GM23338 (cell line): ENCODE results near the gene PPTC7. TPM values are rescaled to one million over a fixed set of nuclear protein-coding genes. Genes with fewer than 3 reads are reported as not detected.

Experiments used
- CREB1 ChIP-seq: fragments of 250-450 bp; sonication (Bioruptor Pico); IDR thresholded peaks from 2 replicates; pipeline ENCODE4 v1.5.0; 2020; ENCODE audit warnings: low read depth, mild to moderate bottlenecking, moderate library complexity
- CTCF ChIP-seq, 2 experiments: fragments of 200-600 bp in 1 of 2; sonication (generic) in 1 of 2; conservative IDR thresholded peaks; 2 replicates each; pipeline versions ENCODE4 v1.5.1 to v1.6.1; 2016 to 2017; ENCODE audit warnings: antibody characterized with exemption in 2 of 2, low read depth in 2 of 2, mild to moderate bottlenecking in 2 of 2, moderate library complexity in 1 of 2
- ETS1 ChIP-seq: IDR thresholded peaks from 2 replicates; pipeline ENCODE4 v1.6.1; 2016; ENCODE audit warnings: antibody characterized with exemption
- EZH2phosphoT487 ChIP-seq: fragments of 200-600 bp; sonication (generic); IDR thresholded peaks from one replicate; pipeline ENCODE4 v1.8.1; 2018; ENCODE audit warnings: antibody characterized with exemption; ENCODE audit not compliant: unreplicated experiment
- JUNB ChIP-seq: IDR thresholded peaks from one replicate; pipeline ENCODE4 v1.6.1; 2016; ENCODE audit warnings: antibody characterized with exemption; ENCODE audit not compliant: unreplicated experiment
- NANOG ChIP-seq: IDR thresholded peaks from 2 replicates; pipeline ENCODE4 v1.6.1; 2016; ENCODE audit warnings: antibody characterized with exemption, borderline replicate concordance
- POLR2AphosphoS5 ChIP-seq: IDR thresholded peaks from 2 replicates; pipeline ENCODE4 v1.6.1; 2016; ENCODE audit warnings: antibody characterized with exemption, low read depth
- ZNF114 ChIP-seq: fragments of 250-450 bp; sonication (Bioruptor Pico); IDR thresholded peaks from 2 replicates; pipeline ENCODE4 v1.5.0; 2020; ENCODE audit warnings: mild to moderate bottlenecking, moderate library complexity
- ZNF331 ChIP-seq: fragments of 250-450 bp; sonication (Bioruptor Pico); IDR thresholded peaks from 2 replicates; pipeline ENCODE4 v1.5.0; 2020; ENCODE audit warnings: low read depth, mild to moderate bottlenecking, moderate library complexity
- ZNF462 ChIP-seq: fragments of 250-450 bp; sonication (Bioruptor Pico); IDR thresholded peaks from 2 replicates; pipeline ENCODE4 v1.5.0; 2020; ENCODE audit warnings: mild to moderate bottlenecking, moderate library complexity
- polyA plus RNA-seq: library from polyadenylated mRNA; unstranded; fragments of >200 nt; fragmentation: Nextera tagmentation; extraction: Ambion mirVana; gene quantifications from 2 replicates; pipeline ENCODE4 v1.2.1, GENCODE V29; 2016
- total RNA-seq: library from RNA; depleted of rRNA; stranded (reverse); fragments of >200 nt; shearing (Covaris generic); gene quantifications from 2 replicates; pipeline ENCODE4 v1.2.3, GENCODE V29; 2014

Gene PPTC7
- total and polyA plus RNA-seq, 2 experiments from 2014 or later: 7.5 to 17.5 TPM

GRCh38 chr12:110550981-110551380, 32.1 kb downstream of the PPTC7 start (continued):
- no peak for TF ChIP-seq ZNF462 (CRISPR knock-in tag)
- TF ChIP-seq CTCF (conservative IDR thresholded peaks at IDR 0.05; ENCODE audit: low read depth in 2 of 2): no peak
- no peak for TF ChIP-seq ZNF114 (CRISPR knock-in tag)
- TF ChIP-seq ETS1: no peak
- no peak for TF ChIP-seq NANOG
- no peak for TF ChIP-seq JUNB
- TF ChIP-seq POLR2AphosphoS5: no peak
- no peak for TF ChIP-seq EZH2phosphoT487
- no peak for TF ChIP-seq ZNF331 (CRISPR knock-in tag)
- no peak for TF ChIP-seq CREB1 (CRISPR knock-in tag)
